ENCODE measurements around the gene RAB3C.
A peak's percentile ranks its signal among the peaks of the same experiment; 100 is the strongest.

The RAB3C gene

DNA sequence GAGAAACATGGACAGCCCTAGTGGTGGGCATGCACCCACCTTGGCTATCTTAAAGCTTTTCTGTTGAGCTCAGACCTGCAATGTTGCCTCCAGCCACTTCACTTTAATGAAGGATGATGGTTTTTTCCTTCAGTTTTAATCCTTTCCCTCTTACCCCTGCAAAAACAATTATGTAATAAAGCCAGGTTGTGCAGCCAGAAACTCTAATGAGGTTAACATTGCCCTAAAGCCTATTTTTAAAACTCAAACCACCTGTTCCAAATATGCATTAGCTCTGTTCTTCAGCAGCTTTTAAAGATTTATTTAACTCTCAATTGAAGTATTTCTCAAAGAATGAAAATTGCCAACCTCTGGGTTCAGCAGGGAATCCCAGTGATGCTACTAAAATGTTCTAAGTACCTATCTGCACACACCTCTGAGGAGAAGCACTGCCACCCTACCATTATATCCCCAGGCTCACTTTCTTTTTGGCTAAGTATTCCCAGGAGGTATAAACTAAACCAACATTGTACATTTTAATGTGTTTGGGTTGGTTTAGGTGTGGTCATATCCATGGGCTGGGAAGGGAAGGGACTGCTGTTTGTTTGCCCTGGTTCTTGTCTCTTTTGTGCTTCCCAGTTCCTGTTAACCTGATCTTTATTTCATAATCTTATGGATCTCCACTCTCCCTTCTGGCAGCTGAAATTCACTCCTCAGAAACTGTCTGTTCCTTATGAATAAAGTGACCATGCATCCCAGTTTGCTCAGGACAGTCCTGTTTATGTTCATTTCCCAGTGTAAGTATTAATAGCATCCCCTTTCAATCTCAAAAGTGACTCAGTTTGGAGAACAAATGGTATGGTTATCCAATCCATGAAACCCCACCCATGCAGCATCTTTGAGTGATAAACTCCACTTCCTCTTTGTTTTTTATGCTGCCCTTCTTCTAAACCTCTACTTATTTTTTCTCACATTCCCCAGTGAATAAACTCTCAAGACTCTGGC is 251.7 kb downstream of the RAB3C start:
- no peak for DNase-seq

DNA sequence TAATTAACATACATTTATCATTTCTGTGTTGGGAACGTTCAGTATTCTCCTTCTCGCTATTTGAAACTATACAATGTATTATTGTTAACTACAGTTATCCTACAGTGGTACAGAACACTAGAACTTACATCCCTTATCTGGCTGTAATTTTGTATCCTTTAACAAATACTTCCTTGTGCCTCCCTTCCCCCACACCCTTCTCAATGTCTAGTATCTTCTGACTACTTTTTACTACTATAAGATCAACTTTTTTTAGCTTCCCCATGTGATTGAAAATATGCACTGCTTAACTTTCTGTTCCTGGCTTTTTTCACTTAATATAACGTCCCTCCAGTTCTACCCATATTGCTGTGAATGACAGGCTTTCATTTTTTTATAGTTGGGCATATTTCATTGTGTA is 253.5 kb downstream of the RAB3C start:
- DNase-seq, result no peak

DNA sequence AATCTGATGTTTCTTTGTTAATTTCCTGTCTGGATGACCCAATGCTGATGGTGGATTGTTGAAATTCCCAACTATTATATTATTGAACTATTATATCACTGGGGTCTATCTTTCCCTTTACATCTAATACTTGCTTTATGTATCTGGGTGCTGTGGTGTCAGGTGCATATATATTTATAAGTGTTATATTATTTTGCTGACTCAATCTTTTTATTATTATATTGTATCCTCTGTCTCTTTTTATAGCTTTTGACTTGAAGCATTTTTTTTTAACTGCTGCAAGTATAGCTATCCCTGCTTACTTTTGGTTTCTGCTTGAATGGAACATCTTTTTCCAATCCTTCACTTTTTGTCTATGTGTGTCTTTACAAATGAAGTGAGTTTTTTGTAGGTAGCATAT is 255.9 kb downstream of the RAB3C start:
- no peak for DNase-seq

DNA sequence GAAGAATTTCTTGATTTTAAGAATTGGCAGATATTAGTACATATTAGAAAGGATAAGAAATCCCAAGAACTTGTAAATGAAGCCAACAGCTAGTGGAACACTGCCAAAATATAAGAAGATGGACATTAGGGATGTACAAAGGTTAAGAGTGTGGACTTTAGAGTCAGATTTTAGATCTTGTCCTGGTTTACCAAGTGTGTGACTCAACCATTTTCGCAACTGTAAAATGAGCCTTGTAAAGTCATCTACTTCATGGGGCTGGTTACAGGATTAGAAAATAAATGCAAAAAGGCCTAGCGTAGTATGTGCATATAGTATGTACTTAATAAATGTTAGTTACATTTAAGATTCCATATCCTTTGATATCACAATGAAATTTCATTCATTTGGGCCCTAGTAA is 260.0 kb downstream of the RAB3C start:
- DNase-seq, result no peak

DNA sequence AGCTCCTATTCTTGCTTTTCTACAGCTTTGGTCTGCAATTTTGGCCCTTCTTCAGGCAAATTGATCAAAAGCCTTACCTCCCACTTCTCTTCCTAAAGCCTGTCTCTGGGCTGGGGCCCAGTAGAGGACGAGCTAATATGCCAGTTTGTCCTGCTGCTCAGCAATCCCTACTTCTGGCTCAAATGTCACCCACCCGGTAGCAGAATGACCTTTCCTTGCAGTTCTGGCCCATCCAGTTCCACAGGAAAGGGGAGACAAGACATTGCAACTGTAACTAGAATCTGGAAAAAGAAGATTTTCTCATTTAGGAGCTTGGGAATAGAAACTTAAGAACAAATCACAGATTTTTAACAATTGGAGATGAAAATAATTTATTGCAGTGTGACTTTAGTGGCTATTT is 261.5 kb downstream of the RAB3C start:
- DNase-seq, result no peak

DNA sequence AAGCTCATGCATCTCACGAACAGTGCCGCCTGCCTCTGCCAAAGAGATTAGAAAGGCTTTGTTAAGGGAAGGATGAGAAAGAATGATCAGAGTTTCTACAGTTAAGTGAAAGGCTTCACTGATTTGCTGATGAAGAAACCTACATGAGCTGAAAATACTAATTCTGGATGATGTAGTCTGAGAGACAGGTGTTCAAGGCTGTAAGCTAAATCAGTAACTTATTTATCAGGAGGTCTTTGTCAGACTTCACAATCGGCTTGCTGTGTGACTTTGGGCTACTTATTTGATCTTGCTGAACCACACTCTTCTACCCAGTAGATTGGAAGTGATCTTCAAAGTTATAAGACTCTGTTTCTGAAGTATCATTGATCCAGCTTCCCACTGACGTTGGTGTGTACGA is 264.2 kb downstream of the RAB3C start:
- no peak for DNase-seq

DNA sequence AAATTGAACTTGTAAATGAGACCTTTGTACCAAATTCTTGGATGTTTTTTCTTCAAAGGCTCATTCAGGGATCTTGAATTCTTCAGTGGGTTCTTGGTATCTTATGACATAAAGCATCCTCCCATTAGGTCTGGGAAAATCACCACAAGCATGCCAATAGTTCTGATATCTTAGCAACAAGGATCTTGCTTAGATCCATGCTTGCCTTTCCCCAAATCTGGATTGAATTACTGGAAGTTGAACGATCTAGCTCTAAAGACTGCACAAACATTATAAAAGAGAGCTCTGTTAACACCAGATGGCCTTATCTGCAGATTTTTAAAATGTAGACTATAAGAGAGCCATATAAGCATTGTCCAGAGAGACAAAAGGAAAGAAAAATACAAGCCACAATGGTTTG is 266.3 kb downstream of the RAB3C start:
- no peak for DNase-seq

DNA sequence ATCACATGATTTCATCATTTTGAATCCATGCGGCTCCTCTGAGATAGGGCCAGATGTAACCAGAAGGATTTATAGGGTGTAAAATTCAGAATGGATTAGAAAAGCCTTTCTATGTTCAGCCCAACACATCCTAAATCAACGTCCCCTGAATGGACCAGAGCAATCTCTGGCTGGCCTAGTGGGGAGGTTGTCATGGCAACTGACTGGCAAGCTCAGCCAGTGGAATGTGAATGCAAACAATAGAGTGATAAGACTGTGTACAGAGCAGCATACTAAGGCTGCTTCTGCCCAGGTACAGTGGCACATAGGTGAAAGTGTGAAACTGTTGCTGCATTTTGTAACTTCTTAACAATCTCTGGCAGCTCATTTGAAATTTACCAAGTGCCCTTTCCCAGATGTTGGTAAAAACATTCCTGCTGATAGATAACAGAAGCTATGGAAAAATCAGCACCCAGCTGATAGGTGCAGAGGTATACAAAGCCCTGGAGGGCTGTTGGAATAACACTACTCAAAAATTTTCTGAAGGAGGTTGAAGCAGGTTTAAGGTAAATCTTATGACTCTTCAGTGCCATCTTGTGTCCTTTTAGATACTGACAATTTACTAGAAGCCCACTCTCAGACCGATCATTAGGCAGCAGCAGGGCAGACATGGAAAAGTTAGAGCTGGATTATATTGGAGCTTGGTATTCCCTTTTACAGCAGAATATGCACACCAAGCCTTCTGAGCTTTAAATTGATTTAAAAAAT is 267.2 kb downstream of the RAB3C start:
- peak; percentile 34 for DNase-seq

DNA sequence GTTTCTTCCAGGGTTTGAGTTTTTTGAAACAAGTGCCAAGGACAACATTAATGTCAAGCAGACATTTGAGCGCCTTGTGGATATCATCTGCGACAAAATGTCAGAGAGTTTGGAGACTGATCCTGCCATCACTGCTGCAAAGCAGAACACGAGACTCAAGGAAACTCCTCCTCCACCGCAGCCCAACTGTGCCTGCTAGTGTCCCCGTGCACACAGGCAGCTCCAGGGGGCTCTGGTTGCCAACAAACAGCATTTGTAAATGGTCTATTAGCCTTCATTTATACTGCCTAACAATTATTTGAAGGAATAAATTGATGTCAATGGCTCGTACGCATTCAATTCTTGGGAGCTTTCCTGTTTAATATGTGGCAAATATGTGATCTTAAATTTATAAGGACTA is 268.3 kb downstream of the RAB3C start:
- no peak for DNase-seq

DNA sequence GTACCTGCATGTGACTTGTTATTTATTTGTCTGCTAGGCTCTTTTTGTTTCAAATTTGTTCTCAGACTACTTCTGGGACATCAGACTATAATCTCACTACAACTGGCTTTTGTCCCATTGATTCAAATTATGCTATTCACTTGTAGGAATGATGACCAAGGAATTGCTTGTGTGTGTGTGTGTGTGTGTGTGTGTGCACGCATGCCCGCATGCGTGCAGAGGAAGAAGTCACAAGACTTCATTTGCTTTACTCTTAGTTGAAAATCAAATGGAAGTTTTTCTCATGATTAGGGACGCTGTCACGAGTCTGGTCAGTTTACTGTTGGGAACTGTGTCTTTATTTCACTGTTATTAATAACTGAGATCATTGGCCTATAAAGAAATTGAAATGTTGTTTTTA is 268.7 kb downstream of the RAB3C start:
- DNase-seq, result no peak

DNA sequence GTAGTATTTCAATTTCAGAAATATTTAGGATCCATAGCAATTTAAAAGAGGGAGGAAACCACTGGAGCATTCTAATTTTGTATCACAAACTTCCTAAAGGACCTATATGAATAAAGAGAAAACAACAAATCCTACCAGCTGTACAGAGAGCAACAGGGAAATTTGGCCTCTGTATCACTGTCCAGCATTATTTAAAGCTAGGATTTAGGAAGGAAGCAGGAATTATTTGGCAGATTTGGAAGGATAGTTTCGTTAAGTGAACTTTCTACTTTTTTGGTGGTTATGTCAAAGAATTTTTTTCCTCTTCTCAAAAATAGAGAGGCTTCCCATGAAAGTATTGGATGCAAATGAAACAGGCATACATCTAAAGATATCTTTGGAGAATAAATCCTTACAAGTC is 269.7 kb downstream of the RAB3C start:
- DNase-seq, result no peak

DNA sequence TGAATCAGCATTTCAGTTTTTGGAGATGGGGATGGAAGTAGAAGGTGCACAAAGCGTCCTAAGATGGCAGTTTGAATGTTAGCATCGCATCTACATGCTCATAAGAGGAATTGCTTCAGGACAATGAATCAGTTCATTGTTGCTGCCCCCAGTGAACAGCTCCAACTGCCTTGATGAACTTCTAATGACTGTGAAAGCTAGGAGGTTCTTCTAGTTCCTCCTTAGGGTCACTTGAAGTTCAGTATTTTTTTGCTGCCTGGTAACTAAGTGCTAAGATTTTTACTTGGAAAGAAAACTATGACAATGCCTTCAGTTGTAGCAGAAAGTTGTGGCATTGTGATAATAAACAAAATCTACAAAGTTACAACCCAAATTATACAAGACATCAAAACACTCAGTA is 271.6 kb downstream of the RAB3C start:
- no peak for DNase-seq

DNA sequence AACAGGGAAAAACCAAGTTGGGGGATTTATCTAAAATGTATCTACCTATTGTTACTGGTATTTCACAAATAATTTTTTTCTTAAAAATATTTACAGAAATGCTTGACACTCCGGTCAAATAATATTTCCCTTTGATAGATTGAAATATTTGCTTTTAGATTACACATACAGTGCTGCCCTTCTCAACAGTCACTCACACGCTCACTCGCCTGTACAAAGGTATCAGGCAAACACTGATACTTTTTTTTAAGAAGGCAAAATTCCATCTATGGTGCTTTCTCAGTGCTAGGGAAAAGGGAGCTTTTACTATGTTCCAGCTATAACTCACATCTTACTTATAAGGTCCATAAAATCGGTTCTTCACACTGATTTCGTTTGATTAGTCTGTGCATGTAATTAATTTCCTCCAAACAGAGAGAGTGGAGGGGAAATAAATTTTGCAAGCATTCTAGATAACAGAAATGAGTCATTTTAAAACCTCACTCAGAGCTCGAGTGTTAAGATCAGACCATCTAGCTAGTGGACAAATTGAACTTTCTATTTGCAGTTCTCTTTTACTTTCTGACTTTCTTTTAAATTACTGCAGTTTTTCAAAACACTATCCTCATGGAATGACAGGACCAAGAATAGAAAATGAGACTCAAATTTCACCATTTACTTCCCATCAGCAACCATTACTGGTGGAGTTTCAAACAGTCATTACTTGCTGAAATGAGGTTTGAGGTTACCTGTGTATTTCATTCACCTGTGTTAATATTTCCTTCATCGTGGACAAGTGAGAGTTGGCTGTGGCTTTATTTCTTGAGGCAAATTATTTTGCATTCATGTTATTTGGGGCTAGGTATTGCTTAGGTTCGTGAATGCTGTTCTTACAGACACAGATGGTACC is 273.2 kb downstream of the RAB3C start:
- no peak for DNase-seq

DNA sequence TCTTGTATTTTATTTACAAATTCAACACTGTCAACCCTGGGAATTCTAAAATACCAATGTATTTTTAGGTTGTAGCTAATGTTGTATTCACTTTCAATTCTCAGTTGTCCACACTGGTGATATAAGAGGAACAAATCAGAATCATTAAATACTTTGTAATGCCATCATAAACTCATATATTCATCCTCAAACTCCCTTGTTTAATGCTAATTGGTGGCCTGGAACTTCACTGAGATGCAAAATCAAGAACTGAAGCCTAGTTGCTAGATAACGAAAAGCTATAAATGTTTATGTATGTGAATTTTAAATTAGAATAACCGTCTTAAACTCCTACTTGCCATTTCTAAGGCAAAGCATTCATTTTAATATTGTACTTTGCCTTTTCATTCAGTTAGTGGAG is 274.7 kb downstream of the RAB3C start:
- DNase-seq, result no peak

DNA sequence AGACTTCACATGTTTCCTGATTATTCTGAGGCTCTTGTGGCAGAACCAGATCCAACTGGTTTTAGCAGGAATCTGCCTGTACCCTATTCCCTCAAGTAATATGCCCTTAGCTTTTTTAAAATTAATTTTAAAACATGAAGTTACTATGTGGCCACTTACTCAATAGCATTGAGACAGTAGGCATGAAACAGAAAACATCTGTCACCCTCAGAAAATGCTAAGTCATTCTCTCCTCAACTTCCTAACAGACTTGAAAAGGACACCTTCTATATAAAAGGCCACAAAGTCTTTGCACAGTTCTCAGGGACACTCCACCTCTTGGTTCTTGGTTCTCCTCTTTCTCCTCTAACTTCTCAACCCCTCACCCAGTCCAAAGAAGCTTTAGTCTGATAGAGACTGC is 277.8 kb downstream of the RAB3C start:
- no peak for DNase-seq

DNA sequence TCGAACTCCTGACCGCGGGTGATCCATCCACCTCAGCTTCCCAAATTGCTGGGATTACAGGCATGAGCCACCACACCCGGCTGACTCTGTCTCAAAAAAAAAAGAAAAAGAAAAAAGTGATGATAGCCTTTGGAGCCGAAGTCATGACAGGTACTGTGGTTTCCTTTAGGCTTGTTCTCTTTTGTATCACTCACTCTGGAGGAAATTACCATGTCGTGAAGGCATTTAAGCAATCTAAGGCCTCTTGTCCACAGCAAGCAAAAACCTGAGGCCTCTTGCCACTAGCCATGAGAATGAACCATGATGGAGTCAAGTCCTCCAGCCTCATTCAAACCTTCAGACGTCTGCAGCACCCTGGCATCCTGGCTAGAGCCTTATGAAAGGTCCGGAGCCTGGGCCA is 286.1 kb downstream of the RAB3C start:
- no peak for DNase-seq

DNA sequence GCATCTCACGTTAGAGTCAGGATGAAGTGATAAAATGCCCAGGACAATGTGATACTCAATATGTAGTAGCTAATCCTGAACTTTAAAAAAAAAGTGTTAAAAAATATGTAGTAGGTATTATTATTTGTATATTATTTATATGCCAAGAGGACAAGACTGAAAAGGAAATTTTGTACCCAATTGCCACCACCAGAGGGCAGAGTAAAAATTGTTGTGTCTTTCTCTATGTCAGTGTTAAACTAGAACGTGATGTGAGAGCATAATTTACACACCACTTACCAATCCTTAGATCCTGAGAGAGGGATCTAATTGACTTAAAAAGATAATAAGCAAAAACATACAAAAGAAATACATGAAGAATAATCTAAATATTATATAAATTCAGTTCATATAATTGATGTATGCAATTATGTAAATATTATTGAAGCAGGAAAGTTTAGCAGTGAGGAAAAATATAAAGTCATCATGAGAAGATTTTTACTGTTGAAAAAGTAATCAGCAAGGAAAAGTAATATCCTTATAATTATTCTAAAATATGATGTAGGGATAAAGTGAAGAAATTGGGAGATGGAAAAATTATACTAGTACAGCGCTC is 288.9 kb downstream of the RAB3C start:
- DNase-seq, result peak; percentile 48

DNA sequence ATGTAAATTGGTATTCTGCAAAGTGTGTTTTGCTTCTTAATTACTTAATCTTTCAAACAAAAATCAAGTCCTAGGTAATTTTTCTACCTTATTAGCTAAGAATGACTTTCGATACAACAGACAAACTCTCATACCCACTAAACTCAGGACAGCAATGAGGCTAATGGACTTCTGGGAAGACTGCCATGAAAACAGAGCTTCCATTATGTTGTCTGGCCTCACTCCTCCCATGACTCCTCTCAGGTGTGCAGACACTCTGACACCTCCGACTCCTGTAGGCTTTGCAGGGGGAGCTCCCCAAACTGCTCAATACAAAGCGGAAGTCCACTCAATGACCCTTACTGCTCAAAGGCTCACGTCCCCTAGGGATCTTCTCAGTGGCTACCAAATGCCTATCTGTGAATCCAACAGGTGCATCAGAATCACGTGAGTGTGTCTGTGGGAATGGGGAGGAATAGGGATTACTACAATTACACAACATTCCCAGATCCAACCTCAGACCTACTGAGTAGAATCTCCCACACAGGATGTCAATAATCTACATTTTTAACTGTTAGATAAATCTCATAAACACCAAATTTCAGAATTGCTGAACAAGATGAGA is 289.9 kb downstream of the RAB3C start:
- no peak for DNase-seq

DNA sequence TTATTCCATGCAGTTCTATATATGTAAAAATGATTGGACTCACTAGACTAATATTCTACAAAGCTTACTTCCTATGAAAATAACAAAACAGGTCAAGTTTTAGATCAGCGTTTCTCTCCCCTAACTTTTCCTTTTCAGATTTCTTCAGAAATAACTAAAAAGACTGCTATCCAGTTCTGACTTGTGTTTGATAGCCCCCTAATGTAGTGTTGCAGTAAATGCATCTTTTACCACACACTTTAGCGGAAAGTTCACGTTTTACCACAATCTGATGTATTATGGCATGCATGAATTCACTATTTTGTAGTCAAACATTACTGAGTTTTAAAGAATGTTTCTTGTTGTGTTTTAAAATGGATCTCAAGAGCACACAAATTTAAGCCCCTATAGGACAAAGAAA is 292.7 kb downstream of the RAB3C start:
- DNase-seq, result no peak

DNA sequence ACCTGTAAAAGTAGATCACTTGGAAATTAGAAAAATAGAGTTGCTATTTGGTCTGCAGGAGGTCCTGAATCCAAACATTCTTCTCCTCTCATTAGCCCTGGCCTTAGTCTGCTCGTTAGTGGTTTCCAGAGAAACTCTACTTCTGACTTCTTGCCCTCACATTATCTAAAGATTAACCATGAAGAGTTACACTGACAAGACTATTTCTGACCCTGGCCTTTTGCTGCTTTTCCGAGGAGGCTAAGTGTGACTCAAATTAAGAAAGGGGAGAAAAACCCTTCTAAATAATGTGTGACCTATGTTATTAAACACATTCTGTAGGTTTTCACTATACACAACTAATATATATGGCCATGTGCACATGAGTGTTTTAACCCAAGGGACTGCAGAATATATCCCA is 302.4 kb downstream of the RAB3C start:
- DNase-seq, result no peak

DNA sequence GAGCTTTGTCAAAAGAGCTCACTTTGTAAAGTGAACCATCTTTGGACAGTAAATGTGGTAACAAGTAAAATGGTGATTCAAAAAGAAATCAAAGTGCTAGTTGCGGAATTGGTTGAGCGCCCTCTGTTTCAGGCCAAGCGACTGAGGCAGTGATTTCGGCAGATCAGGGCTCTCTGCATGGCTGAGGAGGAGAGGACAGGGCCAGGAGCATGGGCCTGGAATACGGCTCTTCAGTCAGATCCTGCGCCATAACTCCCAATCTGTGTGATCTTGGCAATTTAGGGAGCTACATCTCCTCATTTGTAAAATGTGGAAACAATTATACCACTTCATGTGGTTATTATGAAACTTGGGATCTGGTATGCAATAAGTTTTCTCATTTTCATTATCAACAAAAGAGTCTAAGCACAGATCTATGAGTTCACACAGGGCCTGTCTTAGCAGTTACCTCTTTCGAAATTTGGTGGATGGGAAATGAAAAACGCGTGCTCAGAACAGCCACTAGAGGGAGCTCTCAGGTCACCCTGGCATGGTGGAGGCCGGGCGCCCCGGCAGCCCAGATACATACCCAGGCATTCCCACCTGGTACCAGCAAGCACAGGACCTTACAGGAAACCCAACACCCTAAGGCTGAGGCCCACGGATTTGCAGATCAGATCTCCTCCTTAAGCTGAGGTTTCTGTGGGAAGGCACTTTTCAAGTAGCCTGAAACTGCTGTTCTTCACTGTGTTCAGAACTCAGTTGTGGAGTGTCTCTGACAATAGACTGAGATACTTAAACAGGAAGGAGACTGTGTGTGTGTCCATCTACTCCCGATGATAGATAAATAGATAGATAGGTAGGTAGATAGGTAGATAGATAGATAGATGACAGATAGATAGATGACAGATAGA is 303.7 kb downstream of the RAB3C start:
- peak; percentile 50 for DNase-seq

Measured in fibroblast of skin of back (primary cell).